Stimulated activated CD8-positive, alpha-beta memory T cell treated with anti-CD3 and anti-CD28 coated beads, Interleukin-12 subunit alpha, Interleukin-12 subunit beta, amount 100 ng/mL, for 24 hours (primary cell): ENCODE results near the gene EFCAB8.
"Not testable (repeated sequence)": the region's sequence is repeated elsewhere in the genome, so short reads cannot be mapped to it uniquely, and the experiment has no call there.

Experiments used
- DNase-seq: peaks from one replicate; pipeline ENCODE4 v3.0.0-alpha.2; 2020; ENCODE audit errors: extremely low read depth

EFCAB8 gene

GRCh38 chr20:32886652-32887051 is 27.9 kb downstream of the EFCAB8 start:
- no peak for DNase-seq

DNA sequence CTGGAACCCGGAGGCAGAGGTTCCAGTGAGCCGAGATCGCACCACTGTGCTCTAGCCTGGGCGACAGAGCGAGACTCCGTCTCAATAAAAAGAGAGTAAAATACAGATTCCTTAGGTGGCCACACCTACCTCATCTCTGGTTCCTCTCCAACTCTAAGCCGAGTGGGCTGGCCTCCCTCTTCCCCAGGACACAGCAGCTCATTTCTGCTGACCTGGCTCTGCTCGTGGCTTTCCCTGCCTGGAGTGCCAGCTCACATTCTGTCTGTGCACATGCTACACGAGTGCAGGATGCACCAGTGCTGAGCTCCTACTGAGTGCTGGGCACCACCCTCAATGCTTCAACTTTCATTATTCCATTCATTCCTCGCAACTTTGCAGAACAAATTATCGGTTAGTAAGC is 28.8 kb downstream of the EFCAB8 start:
- no peak for DNase-seq

DNA sequence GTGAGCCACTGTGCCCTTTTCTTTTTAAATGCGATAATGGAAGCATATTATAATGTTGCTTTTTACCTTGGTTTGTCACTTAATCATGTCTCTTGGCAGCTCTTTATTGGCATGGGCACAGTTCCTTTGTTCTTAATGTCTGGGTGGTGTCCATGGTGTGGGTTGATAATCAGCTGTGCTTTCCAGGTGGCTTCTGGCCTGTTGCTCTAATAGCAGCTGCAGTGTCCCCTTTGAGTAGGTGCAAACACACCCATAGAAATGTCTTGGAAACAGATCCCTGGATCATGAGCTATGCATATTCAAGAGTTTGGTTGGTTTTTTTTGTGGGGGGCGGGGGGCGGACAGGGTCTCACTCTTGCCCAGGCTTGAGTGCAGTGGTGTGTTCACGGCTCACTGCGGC is 29.9 kb downstream of the EFCAB8 start:
- DNase-seq: no peak

DNA sequence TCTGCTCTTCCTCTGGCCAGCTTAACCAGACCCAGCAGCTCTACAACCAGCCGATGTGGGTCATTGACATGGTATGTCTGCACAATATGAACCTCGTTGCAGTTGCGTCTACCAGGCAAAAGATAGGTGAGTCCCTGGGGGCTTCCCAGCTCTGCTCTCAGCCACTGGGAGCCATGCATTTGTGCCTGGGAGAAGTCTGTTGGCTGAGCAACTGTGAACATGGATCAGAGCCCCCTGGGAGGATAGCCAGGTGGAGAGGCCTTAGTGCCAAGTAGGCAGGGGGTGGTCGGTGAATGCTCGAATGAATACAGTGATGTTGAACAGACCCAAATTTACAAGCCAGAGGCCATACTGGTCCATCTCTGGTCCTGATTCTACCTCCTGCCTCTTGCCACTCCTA is 30.6 kb downstream of the EFCAB8 start:
- no peak for DNase-seq

- no peak for DNase-seq
Measured at GRCh38 chr20:32891491-32891890, 32.8 kb downstream of the EFCAB8 start.

- DNase-seq: no peak
Measured at GRCh38 chr20:32891926-32892660, 33.4 kb downstream of the EFCAB8 start.

DNA sequence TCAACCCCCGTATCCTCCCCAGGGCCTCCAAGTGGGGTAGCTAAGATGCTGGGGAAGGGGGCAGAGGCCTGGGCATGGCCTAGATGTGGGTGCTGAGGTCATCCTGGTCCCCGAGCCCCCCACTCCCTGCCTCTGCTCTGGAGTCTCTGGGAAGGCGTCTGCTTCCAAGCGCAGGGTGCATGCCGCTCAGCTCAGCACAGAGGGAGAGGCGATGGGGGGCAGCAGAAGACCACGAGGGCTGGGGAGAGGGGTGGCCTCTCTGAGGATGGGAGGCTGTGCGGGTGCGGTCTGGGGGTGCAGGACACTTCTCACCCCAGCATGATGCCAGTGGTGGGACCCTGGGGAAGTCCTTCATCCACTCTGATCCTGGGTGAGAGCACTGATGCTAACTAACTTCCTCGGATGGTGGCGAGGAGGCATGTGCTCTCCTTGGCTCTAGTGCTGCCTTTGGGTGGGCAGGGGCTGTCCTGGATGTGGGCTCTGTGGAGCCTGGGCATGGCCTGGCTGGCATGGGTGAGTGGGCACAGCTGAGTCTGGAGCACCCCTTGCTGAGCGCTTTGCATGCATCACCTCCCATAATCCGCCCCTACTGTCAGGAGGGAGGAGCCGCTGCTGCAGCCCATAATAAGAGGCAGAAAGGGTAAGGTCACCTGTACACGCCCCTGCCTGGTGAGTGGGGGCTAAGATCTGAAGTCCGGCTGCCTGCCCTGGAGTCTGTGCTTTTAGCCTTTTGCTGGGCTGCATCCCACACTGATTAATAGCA is 34.7 kb downstream of the EFCAB8 start:
- DNase-seq: no peak

DNA sequence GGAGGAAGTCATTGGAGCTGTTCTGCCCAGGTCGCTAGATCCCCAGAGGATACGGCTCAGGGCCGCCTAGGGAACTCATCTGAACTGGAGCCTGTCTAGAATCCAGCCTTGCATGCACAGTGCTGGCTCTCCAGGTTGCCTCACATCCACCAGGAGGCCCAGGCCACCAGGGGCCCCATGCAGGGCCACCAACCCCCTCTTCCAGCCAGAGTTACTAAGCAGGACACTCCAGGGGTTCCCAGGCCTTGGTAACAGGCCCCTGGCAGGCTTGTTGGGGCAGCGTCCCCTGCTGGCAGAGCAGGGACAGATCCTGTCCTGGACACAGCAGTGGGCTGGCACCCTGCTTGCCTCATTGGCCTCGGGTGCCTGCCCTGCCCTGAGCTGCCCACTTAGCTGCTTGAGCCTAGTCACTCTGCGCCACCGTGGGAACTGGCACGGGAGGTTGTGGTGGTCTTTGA is 35.3 kb downstream of the EFCAB8 start:
- DNase-seq: no peak

DNA sequence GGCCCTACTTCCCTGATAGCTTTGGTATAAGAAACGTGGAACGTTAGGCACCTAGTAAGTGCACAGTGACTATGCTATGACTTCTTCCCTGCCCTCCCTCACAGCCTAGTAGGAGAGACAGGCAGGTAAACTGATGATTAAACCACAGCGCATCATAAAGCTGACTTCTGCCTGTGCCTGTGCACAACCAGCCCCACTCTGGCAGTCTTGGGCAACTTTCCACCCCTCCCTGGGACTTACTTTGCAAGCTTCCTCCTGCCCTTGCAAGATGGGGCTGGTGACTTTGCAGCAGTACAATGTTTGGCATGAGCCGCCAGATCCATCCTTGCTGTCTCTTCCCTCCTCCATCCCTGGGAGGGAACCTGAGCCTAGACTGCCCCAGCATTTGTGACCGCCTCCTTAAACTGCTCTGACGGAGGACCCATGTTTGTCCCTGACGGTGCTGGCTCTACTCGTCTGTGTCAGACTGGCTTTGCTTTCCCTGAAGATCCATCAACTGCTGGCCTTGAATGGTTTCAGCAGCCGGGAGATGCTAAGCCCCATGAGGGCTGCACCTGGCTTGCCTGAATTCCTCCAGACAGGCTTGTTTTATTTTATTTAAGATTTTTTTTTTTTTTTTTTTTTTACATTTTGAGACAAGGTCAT is 36.1 kb downstream of the EFCAB8 start:
- DNase-seq: no peak

- no peak for DNase-seq
Measured at GRCh38 chr20:32896521-32897280, 38.0 kb downstream of the EFCAB8 start.

DNA sequence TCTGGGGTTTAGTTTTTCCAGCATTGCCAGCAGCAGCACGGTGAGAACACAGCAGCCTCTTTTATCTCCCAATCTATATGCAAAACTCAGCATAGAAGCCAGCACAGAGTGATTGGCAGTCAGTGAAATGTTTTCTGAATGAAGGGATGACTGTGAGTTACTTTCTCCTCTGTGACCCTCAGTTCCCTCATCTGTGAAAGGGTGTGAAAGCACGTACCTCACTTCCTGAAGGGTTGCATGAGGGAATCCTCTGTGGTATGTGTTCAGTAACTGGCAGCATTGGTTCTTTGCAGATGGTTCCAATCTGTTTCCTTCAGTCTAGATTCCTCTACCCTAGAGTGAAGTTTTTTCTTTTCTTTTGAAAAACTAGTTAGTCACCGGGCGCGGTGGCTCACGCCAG is 40.0 kb downstream of the EFCAB8 start:
- DNase-seq: no peak

- DNase-seq: peak; percentile 8
Measured at GRCh38 chr20:32902456-32903420, 44.0 kb downstream of the EFCAB8 start.

DNA sequence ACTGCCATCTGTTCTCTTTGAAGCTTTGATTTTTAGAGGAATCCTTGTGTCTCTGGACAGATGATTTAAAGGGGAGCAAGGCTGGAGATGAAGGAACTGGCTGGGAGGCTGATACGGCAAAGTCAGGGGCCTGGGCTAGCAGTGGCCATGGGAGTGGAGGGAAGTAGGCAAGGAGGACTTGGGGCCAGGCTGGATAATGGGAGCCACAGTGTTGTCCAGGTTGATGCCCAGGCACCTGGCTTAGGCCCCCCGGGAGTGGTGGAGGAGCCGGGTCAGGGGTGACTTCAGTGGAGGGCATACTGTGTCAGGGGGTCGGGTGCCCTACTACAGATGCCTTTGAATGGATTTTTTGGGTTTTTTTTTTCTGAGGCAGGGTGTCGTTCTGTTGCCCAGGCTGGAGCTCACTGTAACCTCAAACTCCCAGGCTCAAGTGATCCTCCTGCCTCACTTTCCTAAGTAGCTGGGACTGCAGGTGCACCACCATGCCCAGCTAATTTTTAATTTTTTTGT is 45.0 kb downstream of the EFCAB8 start:
- DNase-seq: no peak

DNA sequence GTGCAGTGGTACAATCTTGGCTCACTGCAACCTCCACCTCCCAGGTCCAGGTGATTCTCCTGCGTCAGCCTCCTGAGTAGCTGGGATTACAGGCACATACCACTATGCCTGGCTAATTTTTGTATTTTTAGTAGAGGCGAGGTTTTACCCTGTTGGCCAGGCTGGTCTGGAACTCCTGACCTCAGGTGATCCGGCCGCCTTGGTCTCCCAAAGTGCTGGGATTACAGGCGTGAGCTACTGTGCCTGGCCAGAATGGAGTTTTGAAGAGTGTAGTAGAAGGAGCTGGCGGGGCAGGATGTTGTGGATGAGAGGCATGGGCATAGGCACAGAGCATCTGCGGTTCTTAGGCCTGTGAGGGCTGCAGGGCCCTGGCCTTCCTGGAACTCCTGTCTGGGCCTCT is 46.0 kb downstream of the EFCAB8 start:
- not testable (repeated sequence) for DNase-seq

- no peak for DNase-seq
Measured at GRCh38 chr20:32906200-32906599, 47.5 kb downstream of the EFCAB8 start.

DNA sequence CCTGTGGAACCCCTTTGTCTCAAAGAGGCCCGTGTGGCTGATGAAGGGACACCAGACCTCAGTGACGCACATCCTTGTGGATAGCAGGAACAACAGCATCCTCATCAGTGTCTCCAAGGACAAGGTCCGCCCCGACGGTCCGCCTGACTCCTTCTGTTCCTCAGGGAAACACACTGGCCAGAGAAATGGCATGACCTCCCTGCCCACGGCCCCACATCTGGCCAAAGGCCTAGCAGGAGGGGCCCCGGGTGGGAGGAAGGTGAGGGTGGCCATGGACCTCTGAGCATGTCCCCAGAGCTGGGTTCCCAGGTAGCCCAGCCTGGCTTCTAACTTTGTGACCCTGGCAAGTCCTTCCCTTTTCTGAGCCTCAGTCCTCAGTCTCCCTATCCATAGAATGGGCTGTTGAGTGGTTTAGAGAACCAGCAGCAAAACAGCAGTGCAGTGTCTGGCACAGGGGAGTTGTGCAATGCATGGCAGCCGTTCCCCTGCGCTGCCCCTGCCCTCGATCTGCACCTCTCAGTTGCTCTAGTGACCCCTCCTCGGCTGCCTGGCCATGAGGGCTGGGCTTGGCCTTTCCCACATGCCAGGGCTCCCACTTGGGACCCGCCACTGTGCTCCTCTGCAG is 48.3 kb downstream of the EFCAB8 start:
- no peak for DNase-seq

- DNase-seq: no peak
Measured at GRCh38 chr20:32907886-32908285, 49.2 kb downstream of the EFCAB8 start.

DNA sequence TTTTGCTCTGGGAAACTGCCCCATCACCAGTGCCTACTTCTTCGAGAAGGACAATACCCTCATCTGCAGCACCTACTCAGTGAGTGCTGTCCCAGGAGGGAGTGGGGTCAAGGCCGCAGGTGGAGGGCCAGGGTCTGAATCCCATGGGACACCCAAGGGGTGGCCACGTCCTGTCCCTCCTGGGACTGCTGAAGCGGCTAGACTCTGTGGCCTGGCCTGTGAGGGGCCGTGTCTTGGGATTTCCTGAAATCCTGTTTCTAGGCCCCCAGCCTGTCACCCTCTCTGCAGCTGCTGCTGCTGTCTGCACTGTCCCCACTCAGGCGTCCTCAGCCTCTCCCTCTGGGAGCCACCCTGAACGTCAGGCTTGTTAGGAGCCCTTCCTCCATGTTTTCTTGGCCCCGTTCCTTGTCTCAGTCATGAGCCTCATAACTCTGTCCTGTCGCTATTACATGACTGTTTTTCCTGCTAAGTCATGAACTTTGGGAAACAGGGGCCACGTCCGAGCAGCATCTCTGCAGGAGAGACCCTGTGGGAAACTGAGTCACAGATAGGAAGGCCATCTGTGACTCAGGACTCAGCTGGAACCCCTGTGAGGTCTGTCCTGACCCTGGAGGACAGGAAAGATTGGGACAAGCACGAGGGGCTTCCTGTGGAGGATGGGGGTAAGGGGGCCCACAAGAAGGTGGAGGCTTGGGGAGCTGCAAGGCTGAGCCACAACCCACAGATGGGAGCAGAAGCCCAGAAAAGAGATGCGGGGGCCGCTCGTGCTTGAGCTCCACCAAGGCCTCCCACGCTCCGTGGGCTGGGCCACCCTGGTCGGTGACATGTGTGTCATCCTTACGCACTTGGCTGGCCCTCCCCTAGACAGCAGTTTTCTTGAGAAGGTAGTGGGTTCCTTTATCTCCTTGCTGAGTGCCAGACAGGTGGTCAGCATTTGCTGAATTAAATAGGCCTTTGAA is 49.9 kb downstream of the EFCAB8 start:
- DNase-seq: no peak

DNA sequence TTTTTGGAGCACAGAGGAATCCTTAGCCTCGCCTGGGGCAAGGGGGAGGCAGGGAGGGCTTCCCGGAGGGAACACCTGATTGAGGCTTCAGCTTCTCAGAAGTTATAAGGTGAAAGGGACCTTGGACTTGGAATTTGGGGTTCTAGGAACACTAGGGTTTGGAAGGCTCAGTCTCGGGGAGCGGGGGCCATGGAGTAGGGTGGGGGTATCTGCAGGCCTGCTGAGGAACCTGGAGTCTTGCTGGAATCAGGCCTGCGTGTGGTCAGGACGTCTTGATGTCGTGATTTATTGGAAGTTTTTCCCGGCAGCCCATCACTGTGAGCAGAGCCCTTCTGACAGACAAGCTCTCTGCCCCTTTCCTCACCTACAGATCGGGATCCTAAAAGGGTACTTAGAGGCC is 50.7 kb downstream of the EFCAB8 start:
- no peak for DNase-seq
